ENCODE results near the gene SLITRK2. TPM values are rescaled to one million over a fixed set of nuclear protein-coding genes. Genes with fewer than 3 reads are reported as not detected.

Gene SLITRK2, protein sequence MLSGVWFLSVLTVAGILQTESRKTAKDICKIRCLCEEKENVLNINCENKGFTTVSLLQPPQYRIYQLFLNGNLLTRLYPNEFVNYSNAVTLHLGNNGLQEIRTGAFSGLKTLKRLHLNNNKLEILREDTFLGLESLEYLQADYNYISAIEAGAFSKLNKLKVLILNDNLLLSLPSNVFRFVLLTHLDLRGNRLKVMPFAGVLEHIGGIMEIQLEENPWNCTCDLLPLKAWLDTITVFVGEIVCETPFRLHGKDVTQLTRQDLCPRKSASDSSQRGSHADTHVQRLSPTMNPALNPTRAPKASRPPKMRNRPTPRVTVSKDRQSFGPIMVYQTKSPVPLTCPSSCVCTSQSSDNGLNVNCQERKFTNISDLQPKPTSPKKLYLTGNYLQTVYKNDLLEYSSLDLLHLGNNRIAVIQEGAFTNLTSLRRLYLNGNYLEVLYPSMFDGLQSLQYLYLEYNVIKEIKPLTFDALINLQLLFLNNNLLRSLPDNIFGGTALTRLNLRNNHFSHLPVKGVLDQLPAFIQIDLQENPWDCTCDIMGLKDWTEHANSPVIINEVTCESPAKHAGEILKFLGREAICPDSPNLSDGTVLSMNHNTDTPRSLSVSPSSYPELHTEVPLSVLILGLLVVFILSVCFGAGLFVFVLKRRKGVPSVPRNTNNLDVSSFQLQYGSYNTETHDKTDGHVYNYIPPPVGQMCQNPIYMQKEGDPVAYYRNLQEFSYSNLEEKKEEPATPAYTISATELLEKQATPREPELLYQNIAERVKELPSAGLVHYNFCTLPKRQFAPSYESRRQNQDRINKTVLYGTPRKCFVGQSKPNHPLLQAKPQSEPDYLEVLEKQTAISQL
- polyA plus RNA-seq = not detected

DNA sequence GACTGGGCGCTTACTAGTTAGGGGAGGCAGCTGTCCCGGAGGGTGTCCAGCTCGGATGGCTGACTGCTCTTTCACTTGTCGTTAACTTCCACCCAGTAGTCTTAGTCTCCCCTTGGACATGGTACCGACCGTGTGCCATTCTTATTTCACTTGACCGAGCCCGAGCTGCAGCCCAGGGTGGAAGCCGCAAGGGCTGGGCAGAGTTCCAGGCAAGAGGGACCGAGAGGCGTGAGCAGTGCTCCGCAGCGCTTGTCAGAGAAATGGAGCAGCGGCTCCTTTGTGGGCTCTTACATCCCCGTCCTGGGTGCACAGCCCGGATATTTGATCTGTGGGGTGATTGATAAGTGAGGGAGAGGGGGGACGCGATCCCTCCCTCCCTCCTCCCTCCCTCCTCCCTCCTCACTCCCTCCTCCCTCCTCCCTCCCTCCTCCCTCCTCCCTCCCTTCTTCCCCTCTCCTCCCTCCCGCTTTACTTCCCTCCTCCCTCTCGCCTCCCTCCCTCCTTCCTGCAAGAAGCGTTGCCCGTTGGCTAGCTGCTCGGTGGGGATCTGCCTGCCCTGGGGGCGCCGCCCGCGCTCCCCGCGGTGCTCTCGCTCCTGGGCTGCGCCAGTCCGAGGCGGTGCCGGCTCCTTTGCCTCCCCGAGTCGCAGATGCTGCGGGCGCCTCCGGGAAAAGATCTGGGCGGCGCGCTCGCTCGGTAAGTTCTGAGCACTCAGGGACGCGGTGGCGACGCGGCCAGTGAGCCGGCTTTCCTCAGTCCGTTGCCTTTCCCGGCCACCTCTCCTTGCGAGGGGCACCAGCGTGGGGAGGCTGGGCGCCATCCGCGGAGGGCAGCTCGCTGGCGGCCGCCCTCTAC lies at the start of gene SLITRK2:
Gene SLITRK2 (plus strand): TSS at position 499 of the 855 bp plus-strand sequence. CDS start 4,597 bp downstream, outside the sequence.
- Mint-ChIP-seq H3K36me3 (peaks cover 0 to 5% (median 0%) of the 10 kb centered on the region in 3 donors), H3K4me1 (no peaks in the 10 kb centered on the region), H3K27me3 (ENCODE audit: low read depth in 3 of 3) (peaks cover 5 to 24% (median 6%) of the 10 kb centered on the region in 3 donors), H3K4me3 (peak within 1 kb of the TSS in 1 of 5 donors; percentile 33), H3K9me3 (peaks cover 5 to 31% (median 10%) of the 10 kb centered on the region in 6 donors), H3K27ac (no peak within 1 kb of the TSS)
- no peak for DNase-seq

- no peak for DNase-seq
- no peaks in the 10 kb centered on the region for H3K36me3 Mint-ChIP-seq
- no peak overlapping the region for H3K27ac Mint-ChIP-seq
- H3K9me3 Mint-ChIP-seq = peaks cover 4 to 14% (median 6%) of the 10 kb centered on the region in 6 donors
- peaks cover 0 to 3% (median 0%) of the 10 kb centered on the region in 3 donors for H3K27me3 Mint-ChIP-seq (ENCODE audit: low read depth in 3 of 3)
- no peaks in the 10 kb centered on the region for H3K4me1 Mint-ChIP-seq
- no peak overlapping the region for H3K4me3 Mint-ChIP-seq
These were observed 44.6 kb upstream of the SLITRK2 start for GRCh38 chrX:145773006-145773405.

DNA sequence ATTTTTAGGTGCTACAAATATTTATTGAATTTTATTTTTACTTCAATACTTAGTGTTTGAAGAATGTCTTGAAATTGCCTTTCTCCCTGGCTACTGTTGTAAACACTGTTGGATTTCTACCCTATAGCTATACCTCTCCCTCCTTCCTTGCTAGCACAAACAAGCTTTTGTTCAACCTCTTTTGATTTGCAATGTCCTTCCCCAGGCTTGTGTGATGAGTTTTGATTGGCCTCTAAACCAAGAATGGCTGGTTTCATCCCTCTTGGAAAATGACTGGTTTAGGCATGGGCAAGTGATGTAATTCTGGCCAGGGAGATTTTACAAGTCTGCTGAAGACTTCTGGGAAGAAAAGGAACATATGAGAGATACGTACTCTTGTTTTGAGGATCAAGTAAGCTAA lies 25.3 kb upstream of the SLITRK2 start:
- Mint-ChIP-seq H3K27ac (no peak overlapping the region), H3K4me3 (no peak overlapping the region), H3K9me3 (peaks cover 0 to 5% (median 0%) of the 10 kb centered on the region in 6 donors), H3K36me3 (no peaks in the 10 kb centered on the region), H3K27me3 (ENCODE audit: low read depth in 3 of 3) (peaks cover 0 to 3% (median 2%) of the 10 kb centered on the region in 3 donors), H3K4me1 (no peaks in the 10 kb centered on the region)
- DNase-seq = no peak

DNA sequence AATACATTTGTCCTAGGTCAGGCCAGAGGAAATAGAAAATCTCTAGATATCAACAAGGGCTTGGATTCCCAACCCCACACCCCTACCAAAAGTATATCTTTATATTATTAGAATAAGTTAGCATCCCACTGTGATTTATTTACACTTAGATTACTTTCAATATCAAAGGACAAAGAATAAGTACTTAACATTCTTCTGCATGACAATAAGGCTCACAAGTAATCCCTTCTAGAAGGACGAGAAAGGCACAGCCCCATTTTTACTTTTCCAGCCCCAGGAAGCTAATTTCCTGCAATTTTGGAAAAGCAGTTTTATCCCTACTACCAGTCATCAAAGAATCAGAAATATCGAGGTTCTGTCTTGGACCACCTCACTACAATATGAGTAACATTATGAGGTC lies 14.1 kb upstream of the SLITRK2 start:
- H3K27me3 Mint-ChIP-seq (ENCODE audit: low read depth in 3 of 3) = peaks cover 0 to 3% (median 3%) of the 10 kb centered on the region in 3 donors
- peaks cover 0 to 3% (median under 1%) of the 10 kb centered on the region in 6 donors for H3K9me3 Mint-ChIP-seq
- no peaks in the 10 kb centered on the region for H3K36me3 Mint-ChIP-seq
- DNase-seq = no peak
- no peaks in the 10 kb centered on the region for H3K4me1 Mint-ChIP-seq
- H3K4me3 Mint-ChIP-seq = no peak overlapping the region
- H3K27ac Mint-ChIP-seq = no peak overlapping the region

DNA sequence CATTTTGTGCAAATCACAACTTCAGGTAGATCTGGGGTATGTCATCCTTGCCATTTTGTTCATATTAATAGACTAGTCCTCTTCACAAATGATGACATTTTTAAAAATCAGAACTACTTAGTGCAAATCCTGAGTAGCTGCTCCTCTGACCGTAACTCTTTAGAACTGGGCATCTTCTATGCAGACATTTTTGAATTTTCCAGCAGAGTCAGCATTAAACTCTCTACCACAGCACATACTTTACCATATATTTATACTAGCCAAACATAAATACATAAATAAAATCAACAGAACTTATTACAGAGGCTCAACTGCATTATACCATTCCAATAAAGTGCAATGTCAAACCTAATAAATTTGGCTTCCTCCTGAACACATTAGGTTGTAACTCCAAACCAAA lies 4.5 kb upstream of the SLITRK2 start:
- DNase-seq = no peak
- peaks cover 4 to 18% (median 5%) of the 10 kb centered on the region in 6 donors for H3K9me3 Mint-ChIP-seq
- no peak overlapping the region for H3K4me3 Mint-ChIP-seq
- H3K27me3 Mint-ChIP-seq (ENCODE audit: low read depth in 3 of 3) = peaks cover 0 to 10% (median 2%) of the 10 kb centered on the region in 3 donors
- no peaks in the 10 kb centered on the region for H3K4me1 Mint-ChIP-seq
- H3K36me3 Mint-ChIP-seq = no peaks in the 10 kb centered on the region
- no peak overlapping the region for H3K27ac Mint-ChIP-seq

DNA sequence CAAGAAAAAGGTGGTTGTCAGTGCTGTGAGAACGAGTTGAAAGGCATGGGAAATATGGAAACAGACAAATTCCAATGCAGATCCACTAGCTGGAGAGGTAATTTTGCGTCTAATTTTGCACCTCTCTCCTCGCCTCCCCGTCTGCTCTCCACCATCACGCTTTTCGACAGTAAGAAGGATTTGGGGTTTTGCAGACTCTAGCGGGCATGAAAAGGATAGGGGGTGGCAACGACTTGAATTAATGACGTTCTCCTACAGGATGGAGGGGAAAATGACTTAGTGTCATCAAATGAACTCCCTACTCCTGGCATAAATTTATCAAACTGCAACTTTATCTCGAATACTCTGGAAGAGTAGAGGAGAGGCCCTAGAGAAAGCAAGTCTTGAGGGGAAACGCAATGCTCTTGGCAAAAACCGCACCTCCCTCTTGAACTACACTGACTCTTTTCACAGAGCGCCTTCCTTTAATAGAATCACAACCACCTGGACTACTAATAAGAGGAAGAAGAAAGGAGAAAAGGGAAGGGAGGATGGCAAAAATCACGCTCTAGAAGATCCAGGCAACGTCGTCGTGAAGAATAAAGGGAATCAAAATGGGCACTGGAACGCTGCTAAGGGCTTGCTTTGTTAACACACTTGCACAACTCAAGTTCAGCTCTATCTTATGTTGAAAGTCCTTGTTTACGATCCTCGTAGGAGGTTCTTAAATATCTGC lies 871 bp upstream of the SLITRK2 start:
- Mint-ChIP-seq H3K27me3 (ENCODE audit: low read depth in 3 of 3) (peaks cover 4 to 20% (median 5%) of the 10 kb centered on the region in 3 donors), H3K27ac (no peak overlapping the region), H3K4me3 (peak overlapping the region in 1 of 5 donors; percentile 20)

GRCh38 chrX:145818186-145819113 lies 821 bp downstream of the SLITRK2 start:
- Mint-ChIP-seq H3K9me3 (peaks cover 5 to 25% (median 10%) of the 10 kb centered on the region in 6 donors), H3K4me3 (peak overlapping the region in 1 of 5 donors; percentile 33), H3K27me3 (ENCODE audit: low read depth in 3 of 3) (peaks cover 5 to 30% (median 6%) of the 10 kb centered on the region in 3 donors), H3K36me3 (peaks cover 0 to 5% (median 0%) of the 10 kb centered on the region in 3 donors), H3K4me1 (no peaks in the 10 kb centered on the region), H3K27ac (no peak overlapping the region)
- no peak for DNase-seq

More for the DNA sequence above, 871 bp upstream of the SLITRK2 start:
- H3K4me1 Mint-ChIP-seq = no peaks in the 10 kb centered on the region
- no peak for DNase-seq
- H3K9me3 Mint-ChIP-seq = peaks cover 5 to 31% (median 9%) of the 10 kb centered on the region in 6 donors
- H3K36me3 Mint-ChIP-seq = peaks cover 0 to 5% (median 0%) of the 10 kb centered on the region in 3 donors

DNA sequence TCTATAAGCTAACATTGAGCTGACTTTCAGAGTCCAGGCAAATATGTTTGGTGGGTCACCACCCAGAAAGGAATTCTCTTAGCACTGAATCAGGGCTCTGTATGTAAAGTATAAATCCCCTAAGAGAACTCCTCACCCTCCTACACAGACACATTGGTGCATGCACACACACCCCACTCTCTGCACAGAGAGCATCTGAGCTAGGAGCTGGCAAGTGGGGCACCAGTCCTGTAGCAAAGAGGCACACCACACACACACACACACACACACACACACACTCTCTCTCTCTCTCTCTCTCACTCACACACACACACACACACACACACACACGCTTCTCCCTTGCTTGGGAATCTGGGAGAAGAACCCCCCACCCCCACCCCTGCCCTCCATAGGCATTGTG lies 3.2 kb downstream of the SLITRK2 start:
- Mint-ChIP-seq H3K4me1 (no peaks in the 10 kb centered on the region), H3K27me3 (ENCODE audit: low read depth in 3 of 3) (peaks cover 5 to 30% (median 6%) of the 10 kb centered on the region in 3 donors), H3K4me3 (no peak overlapping the region)

GRCh38 chrX:145821291-145821897 lies 3.8 kb downstream of the SLITRK2 start:
- Mint-ChIP-seq H3K27ac (no peak overlapping the region), H3K9me3 (peaks cover 3 to 22% (median 11%) of the 10 kb centered on the region in 6 donors), H3K4me1 (no peaks in the 10 kb centered on the region), H3K4me3 (no peak overlapping the region), H3K36me3 (peaks cover 0 to 5% (median 0%) of the 10 kb centered on the region in 3 donors), H3K27me3 (ENCODE audit: low read depth in 3 of 3) (peaks cover 4 to 29% (median 6%) of the 10 kb centered on the region in 3 donors)
- DNase-seq = no peak

More for the DNA sequence above, 3.2 kb downstream of the SLITRK2 start:
- no peak for DNase-seq
- Mint-ChIP-seq H3K9me3 (peaks cover 5 to 25% (median 11%) of the 10 kb centered on the region in 6 donors), H3K36me3 (peaks cover 0 to 5% (median 0%) of the 10 kb centered on the region in 3 donors), H3K27ac (no peak overlapping the region)

DNA sequence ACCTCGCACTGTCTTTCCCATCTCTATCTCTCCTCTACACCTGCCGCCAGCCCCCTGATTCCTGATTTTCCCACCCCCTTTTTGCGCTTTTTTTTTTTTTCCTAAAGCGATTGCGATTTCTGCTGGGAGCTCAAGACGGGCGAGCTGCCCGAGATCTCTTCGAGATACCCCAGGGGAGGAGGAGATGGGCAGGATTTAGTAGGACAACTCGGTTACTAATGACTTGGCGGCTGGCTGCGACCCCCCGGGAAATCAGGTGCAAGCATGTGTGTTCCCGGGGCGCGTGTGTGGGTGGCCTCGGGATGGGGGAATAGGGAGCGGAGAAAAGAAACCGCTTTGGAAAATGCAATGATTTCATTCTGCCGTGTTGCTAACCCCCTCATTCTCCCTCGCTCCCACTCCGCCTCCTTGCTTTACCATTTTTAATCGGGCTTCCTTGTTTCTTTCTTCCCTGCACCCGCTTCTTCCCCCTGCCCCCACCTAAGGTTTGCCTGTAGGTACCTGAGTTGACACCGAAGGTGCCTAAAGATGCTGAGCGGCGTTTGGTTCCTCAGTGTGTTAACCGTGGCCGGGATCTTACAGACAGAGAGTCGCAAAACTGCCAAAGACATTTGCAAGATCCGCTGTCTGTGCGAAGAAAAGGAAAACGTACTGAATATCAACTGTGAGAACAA lies 4.4 kb downstream of the SLITRK2 start:
- Mint-ChIP-seq H3K36me3 (peaks cover 0 to 5% (median 0%) of the 10 kb centered on the region in 3 donors), H3K4me3 (no peak overlapping the region), H3K27ac (no peak overlapping the region), H3K4me1 (no peaks in the 10 kb centered on the region), H3K27me3 (ENCODE audit: low read depth in 3 of 3) (peaks cover 4 to 24% (median 6%) of the 10 kb centered on the region in 3 donors), H3K9me3 (peaks cover 0 to 15% (median 9%) of the 10 kb centered on the region in 6 donors)
- DNase-seq = no peak

DNA sequence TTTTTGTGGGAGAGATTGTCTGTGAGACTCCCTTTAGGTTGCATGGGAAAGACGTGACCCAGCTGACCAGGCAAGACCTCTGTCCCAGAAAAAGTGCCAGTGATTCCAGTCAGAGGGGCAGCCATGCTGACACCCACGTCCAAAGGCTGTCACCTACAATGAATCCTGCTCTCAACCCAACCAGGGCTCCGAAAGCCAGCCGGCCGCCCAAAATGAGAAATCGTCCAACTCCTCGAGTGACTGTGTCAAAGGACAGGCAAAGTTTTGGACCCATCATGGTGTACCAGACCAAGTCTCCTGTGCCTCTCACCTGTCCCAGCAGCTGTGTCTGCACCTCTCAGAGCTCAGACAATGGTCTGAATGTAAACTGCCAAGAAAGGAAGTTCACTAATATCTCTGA lies 5.5 kb downstream of the SLITRK2 start:
- H3K27me3 Mint-ChIP-seq (ENCODE audit: low read depth in 3 of 3) = peaks cover 4 to 21% (median 6%) of the 10 kb centered on the region in 3 donors
- peaks cover 0 to 5% (median 0%) of the 10 kb centered on the region in 3 donors for H3K36me3 Mint-ChIP-seq
- peaks cover 0 to 13% (median 6%) of the 10 kb centered on the region in 6 donors for H3K9me3 Mint-ChIP-seq
- no peak overlapping the region for H3K27ac Mint-ChIP-seq
- DNase-seq = no peak
- no peak overlapping the region for H3K4me3 Mint-ChIP-seq
- no peaks in the 10 kb centered on the region for H3K4me1 Mint-ChIP-seq

Measured in immature natural killer cell (primary cell).